ENCODE results near the gene LEP.

DNA sequence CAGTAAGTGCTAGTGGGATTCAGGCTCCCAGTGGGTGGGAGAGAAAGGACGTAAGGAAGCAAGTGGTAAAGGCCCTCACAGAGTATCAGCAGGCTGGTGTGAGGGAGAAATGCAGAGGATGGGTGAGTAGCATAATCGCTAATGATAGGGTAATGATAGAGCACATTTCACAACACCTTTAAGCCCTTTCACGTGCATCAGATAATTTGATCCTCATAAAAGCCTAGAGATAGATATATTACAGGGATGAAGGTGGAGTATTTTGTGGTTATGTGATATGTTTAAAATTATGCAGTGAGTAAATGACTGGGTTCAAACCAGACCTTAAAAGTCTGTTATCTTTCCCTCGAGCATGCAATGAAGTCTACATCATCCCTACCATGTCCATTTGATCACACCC lies 10.3 kb downstream of the LEP start:
- TF ChIP-seq ZNF384 (IDR thresholded peaks at IDR 0.05) (no peak), SUZ12 (IDR thresholded peaks at IDR 0.05) (no peak), ARNT (IDR thresholded peaks at IDR 0.05) (no peak), HDGF (IDR thresholded peaks at IDR 0.05; ENCODE audit: borderline replicate concordance) (no peak), FOXA1 (IDR thresholded peaks at IDR 0.05) (no peak), FOXK2 (IDR thresholded peaks at IDR 0.05) (no peak)
